KOPT-K1 (cell line): ENCODE measurements around the gene TXLNB.
A peak's percentile ranks its signal among the peaks of the same experiment; 100 is the strongest.

Experiments
- H3K27ac ChIP-seq: fragments of 200-600 bp; sonication (generic); 2 replicates; pipeline ENCODE4 v1.5.1; 2016; ENCODE audit warnings: antibody characterized with exemption, mild to moderate bottlenecking, low read depth, low read length; ENCODE audit not compliant: poor library complexity, severe bottlenecking
- H3K36me3 ChIP-seq: fragments of 200-600 bp; sonication (generic); 2 replicates; pipeline ENCODE4 v1.5.1; 2017; ENCODE audit warnings: antibody characterized with exemption, mild to moderate bottlenecking, low read length, moderate library complexity; ENCODE audit not compliant: insufficient read depth
- H3K9me3 ChIP-seq: fragments of 200-600 bp; sonication (generic); 2 replicates; pipeline ENCODE4 v1.5.1; 2017; ENCODE audit warnings: antibody characterized with exemption, low read length, mild to moderate bottlenecking; ENCODE audit not compliant: insufficient read depth, poor library complexity, severe bottlenecking

The TXLNB gene

DNA sequence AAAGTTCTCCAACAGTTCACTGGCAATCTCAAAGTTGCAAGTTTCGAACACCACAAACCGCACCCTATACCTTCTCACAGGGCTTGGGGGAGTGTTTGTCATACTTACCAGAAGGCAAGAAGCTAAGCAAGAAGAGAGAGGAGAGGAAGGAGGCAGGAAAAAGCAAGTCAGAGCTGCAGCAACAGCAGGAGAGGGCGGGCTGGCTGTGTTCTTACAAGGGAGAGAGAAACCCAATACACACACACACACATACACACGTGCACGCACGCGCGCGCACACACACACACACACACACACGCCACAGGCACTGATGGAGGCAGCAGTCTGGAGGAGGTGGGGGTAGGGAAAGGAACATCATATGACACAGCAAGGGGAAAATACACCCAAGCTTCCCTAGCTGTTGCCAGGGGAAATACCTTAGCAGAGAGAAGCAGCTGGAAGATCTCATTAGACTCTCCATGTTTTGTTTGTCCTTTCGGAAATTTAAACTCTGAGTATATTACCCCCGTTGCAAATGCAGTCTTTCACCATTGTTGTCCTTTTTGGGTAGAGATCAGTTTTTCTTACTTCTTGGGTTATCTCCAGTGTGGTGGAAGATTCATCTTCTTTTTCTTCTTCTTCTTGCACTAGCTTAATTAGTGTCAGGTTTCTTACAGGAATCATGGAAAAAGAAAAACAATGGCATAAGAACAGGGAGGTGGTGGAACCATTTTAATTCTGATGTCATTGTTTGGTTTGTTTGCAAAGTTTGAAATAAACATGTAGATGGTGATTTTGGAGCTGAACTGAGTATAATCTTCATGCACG lies at the start of gene TXLNB:
TXLNB (minus strand) TSS at position 186 of the 807 bp plus-strand sequence. CDS start 3,099 bp downstream, outside the sequence.
- Histone ChIP-seq H3K9me3 (no peaks in the 10 kb centered on the region), H3K27ac (peak within 1 kb of the TSS; percentile 92), H3K36me3 (no peaks in the 10 kb centered on the region)

- no peaks in the 10 kb centered on the region for H3K36me3 ChIP-seq
- no peak overlapping the region for H3K27ac ChIP-seq
- peaks cover 8% of the 10 kb centered on the region for H3K9me3 ChIP-seq
Observed at GRCh38 chr6:139341060-139341459, 49.3 kb upstream of the TXLNB start.

GRCh38 chr6:139338795-139339194 lies 47.0 kb upstream of the TXLNB start:
- Histone ChIP-seq H3K9me3 (peaks cover 8% of the 10 kb centered on the region), H3K36me3 (no peaks in the 10 kb centered on the region), H3K27ac (no peak overlapping the region)

DNA sequence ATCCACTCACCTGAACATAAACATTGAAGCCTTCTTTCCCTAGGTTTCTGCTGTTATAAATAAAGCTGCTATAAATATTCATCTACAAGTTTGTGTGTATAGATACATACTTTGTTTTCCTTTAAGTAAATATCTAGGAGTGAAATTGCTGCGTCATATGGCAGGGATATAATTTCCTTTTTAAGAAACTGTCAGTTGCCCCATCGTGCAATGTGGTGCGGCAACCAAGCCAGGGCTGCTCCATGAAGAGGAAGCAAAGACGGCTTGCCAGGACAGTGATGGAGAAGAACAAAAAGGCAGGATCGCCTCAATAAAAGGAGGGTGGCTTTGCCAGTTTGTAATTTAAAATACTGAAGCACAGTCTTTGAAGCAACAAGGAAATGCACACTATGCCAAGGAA lies 46.0 kb upstream of the TXLNB start:
- H3K9me3 ChIP-seq: peaks cover 8% of the 10 kb centered on the region
- no peaks in the 10 kb centered on the region for H3K36me3 ChIP-seq
- H3K27ac ChIP-seq: no peak overlapping the region

GRCh38 chr6:139337001-139337400 lies 45.2 kb upstream of the TXLNB start:
- no peaks in the 10 kb centered on the region for H3K36me3 ChIP-seq
- H3K9me3 ChIP-seq: peaks cover 8% of the 10 kb centered on the region
- no peak overlapping the region for H3K27ac ChIP-seq

DNA sequence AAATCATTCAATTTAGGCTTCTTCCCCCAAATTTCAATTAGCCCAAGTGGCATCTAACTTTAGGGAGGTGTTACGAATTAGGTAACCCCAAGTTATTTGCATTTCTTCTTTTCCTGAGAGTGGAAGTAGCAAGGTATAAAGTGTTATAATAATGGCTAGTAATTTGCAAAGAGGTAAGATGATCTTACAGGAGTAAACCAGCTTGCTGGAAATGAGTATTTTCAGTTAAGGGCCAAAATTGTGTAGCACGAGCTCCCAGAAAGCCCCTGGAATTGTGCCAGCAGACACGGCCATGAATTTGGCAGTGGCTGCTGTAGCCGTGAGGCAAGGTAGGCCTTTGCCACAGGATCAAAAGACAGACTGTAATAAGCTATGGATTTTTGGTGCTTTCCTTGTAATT lies 44.7 kb upstream of the TXLNB start:
- Histone ChIP-seq H3K9me3 (peaks cover 8% of the 10 kb centered on the region), H3K27ac (no peak overlapping the region), H3K36me3 (no peaks in the 10 kb centered on the region)

DNA sequence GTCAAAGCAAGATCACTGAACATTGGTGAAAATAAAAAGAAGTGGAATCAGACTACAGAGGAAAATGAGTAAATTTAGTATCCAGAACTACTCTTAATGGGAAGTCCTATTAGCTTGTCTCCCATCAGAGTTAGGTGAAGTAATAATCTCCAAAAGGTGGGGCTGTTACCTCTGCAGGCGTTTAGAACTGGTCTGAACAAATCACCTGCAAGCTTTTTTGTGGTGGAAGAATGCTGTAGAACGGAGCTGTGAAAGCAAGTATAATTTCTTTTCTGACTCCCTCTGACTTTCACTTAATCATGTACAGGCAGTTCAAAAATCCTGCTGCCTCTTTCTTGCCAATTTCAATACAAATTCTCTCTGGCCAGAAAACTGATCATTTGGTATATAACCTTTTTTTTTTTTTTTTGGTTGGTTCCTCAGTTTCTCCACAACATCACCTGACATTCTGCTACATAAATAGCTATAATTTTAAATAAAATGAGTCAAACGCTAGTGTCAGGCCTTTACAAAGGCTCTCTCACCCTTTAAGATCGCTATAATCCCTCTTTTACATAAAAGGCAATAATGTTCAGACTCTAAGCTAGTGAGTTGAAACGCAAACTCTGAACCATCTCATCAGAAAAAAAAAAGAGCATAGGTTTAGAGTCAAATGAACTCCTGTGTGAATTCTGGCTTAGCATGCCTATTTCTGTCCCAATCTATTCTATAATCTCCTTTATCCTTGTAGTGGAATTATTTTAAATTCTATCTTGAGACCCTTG lies 43.8 kb upstream of the TXLNB start:
- no peak overlapping the region for H3K27ac ChIP-seq
- peaks cover 1% of the 10 kb centered on the region for H3K9me3 ChIP-seq
- no peaks in the 10 kb centered on the region for H3K36me3 ChIP-seq

- Histone ChIP-seq H3K36me3 (no peaks in the 10 kb centered on the region), H3K9me3 (no peaks in the 10 kb centered on the region), H3K27ac (no peak overlapping the region)
Observed at GRCh38 chr6:139334806-139335446, 43.1 kb upstream of the TXLNB start.

DNA sequence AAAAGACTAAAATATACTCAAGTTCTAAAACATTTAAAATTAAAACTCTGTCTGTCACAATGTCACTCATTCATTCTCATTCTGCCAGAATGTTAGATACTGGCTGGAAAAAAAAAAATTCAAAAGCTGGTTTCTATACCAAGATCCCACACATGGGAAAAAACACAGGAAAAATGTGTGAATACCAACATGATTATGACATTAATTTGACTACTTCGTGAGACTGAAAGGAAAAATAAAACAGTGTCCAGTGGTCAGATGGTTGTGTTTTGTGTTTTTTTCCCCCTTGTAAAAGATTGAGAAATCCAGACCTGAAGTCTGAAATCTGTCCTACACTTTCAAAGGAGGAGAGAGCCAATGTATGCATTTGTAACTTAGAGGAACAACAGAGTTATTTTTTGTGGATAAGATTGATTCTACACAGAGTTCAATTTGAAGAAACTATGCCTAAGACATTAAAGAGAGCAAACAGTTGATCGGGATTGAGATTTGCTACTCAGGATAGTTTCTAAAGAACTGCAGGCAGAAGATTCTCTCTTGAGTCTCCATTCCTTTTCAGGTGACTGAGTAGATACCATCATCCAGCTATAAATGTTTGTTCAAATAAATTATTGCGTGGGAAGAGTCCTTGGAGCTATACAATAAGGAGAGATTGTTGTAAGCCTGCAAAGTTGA lies 39.2 kb upstream of the TXLNB start:
- Histone ChIP-seq H3K36me3 (no peaks in the 10 kb centered on the region), H3K9me3 (no peaks in the 10 kb centered on the region), H3K27ac (no peak overlapping the region)

DNA sequence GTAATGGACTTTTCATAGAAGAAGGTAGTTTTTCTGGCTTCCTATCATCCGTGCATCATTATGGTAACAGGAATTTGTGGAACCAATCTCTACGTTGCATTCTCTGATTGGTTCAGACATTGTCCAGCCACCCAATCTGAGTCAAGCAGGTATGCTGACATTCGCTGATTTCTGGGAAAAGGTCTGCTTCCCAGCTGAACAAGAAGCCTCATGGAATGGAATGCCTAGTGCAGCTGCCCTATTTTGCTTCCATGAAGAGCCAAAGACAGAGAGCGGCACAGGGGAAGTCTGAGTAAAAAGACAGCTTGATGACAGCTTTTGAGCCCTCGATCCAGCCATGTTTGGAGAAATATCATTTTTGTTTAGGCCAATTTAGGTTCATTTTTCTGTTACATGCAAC lies 38.5 kb upstream of the TXLNB start:
- H3K9me3 ChIP-seq: no peaks in the 10 kb centered on the region
- H3K36me3 ChIP-seq: no peaks in the 10 kb centered on the region
- no peak overlapping the region for H3K27ac ChIP-seq

- Histone ChIP-seq H3K36me3 (no peaks in the 10 kb centered on the region), H3K27ac (no peak overlapping the region), H3K9me3 (no peaks in the 10 kb centered on the region)
Observed at GRCh38 chr6:139329224-139329623, 37.4 kb upstream of the TXLNB start.

DNA sequence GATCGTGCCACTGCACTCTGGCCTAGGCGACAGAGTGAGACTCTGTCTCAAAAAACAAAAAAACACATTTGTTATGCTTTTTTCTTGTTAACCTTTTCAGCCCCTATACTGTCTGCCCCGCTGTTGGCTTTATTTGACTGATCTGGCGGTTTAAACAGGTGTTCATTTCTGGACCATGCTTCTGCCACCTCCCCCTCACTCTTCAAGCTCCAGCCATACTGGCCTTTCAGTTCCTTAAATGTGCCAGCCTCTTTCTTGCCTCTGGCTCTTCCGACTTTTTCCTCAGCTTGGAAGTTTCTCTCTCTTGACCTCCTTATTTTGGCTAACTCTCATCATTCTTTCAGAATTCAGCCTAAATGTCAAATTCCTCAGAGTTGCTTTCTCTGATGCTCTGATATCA lies 35.2 kb upstream of the TXLNB start:
- H3K36me3 ChIP-seq: no peaks in the 10 kb centered on the region
- H3K27ac ChIP-seq: no peak overlapping the region

DNA sequence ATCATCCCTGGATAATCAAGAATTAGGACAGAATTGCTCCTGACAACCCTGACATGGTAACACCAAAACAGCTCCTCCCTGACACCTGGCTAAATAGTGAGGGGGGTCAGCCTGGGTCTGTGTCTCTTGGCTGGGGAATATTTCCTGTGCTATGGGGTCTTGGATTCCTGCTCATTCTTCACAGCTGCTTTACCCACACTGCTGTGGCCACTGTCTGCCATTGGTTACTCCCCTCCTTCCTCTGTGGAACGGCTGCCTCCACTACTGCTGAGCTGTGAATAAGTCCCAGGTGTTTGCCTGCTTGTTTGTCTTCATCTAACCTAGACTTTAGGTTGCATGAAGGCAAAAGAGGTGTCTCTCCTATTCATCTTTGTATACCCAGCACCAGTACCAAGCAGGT lies 33.9 kb upstream of the TXLNB start:
- Histone ChIP-seq H3K27ac (peak overlapping the region; percentile 97), H3K36me3 (no peaks in the 10 kb centered on the region), H3K9me3 (peaks cover 12% of the 10 kb centered on the region)

More for the DNA sequence above, 35.2 kb upstream of the TXLNB start:
- peaks cover 12% of the 10 kb centered on the region for H3K9me3 ChIP-seq

GRCh38 chr6:139325125-139325524 lies 33.3 kb upstream of the TXLNB start:
- peaks cover 12% of the 10 kb centered on the region for H3K9me3 ChIP-seq
- H3K27ac ChIP-seq: peak overlapping the region; percentile 97
- no peaks in the 10 kb centered on the region for H3K36me3 ChIP-seq

GRCh38 chr6:139324301-139324555 lies 32.4 kb upstream of the TXLNB start:
- peak overlapping the region; percentile 97 for H3K27ac ChIP-seq
- H3K36me3 ChIP-seq: no peaks in the 10 kb centered on the region
- peaks cover 12% of the 10 kb centered on the region for H3K9me3 ChIP-seq
